ENCODE data around the gene AMN.

AMN gene

GRCh38 chr14:102898776-102899515 is 23.5 kb upstream of the AMN start:
- no peak for DNase-seq (ENCODE audit: low spot score)

GRCh38 chr14:102899516-102899900 is 23.0 kb upstream of the AMN start:
- DNase-seq (ENCODE audit: low spot score): no peak

DNA sequence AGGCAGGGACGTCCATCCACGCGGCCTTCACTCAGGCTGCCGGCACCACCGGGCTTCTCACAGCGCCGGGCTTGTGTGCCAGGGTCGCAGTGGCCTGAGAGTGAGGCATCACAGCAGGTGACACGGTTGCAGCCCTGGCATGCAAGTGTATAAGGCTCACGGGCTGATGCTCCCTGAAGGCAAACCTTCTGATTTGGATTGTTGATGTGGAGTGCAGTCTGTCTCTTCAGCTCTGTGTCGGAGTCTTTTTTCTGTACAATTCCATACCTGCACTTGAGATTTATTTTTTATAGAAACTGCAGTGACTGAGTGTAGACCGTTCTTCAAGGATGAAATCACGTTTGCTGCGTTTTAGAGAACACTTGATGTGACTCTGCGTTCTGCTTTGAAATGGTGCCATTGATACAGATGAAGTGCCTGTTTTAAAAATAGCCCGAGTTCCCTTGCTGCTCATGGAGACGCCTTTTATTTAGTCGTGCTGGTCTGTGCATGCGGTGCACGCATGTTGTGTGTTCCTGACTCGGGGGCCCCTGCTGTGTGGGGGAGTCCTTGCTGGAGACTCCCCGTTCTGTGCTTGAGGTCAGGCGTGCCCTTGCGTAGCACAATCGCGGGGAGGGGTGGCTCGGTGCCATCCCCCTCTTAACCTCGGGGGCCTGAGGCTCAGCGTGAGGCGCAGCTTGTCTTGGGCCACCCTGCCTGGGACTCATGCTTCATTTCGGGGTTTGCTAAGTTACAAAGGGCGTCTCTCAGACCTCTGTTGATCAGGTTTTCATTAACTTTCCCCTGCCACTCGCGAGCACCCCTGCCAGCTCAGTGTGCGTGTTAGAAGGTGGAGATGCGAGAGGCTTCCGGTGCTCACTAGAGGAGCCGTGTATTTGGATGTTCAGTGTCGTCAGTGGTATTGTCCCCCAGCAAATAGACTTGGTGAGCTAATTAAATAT is 21.6 kb upstream of the AMN start:
- no peak for DNase-seq (ENCODE audit: low spot score)

DNA sequence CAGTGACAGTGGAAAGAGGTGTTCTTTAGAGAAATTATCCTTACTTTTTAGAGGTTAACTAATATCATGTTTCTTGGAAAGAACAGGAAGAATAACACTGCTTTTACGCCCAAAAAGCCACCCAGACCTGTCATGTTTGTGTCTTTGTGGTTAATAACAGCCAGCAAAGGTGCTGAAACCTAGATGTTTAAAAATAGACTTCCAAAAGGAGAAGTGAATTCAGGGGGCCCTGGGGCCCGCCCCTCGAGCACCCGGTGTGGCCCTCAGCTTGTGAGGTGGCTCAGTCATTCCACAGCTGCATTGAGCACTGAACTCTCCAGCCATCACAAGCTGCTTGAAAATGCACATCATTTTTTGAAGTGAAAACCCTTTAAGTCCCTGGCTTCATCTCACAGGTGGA is 20.8 kb upstream of the AMN start:
- DNase-seq (ENCODE audit: low spot score): no peak

DNA sequence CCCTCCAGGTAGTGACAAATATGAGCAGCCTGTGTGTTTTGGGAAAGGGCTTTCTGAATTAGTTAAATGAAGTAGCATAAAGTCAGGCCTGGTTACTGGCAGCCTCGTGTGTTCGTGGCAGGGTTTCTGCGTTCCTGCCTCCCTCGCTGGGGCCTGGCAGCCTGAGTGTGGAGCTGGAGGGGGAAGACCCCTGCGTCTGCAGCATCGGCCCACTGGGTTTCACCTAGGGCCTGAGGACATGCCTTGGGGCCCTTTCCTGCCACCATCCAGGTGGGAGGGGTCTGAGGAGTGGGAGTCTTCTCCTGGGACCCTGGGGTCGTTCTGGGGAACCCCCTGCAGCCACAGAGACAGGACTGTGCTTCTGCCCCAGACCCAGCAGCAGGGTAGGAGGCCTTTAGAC is 20.4 kb upstream of the AMN start:
- no peak for DNase-seq (ENCODE audit: low spot score)

GRCh38 chr14:102902523-102903247 is 19.8 kb upstream of the AMN start:
- no peak for DNase-seq (ENCODE audit: low spot score)

GRCh38 chr14:102903248-102903888 is 19.1 kb upstream of the AMN start:
- no peak for DNase-seq (ENCODE audit: low spot score)

- DNase-seq (ENCODE audit: low spot score): no peak
Observed at GRCh38 chr14:102903889-102904512, 18.5 kb upstream of the AMN start.

GRCh38 chr14:102905116-102906108 is 17.1 kb upstream of the AMN start:
- no peak for DNase-seq (ENCODE audit: low spot score)

- no peak for DNase-seq (ENCODE audit: low spot score)
Observed at GRCh38 chr14:102906616-102907302, 15.7 kb upstream of the AMN start.

DNA sequence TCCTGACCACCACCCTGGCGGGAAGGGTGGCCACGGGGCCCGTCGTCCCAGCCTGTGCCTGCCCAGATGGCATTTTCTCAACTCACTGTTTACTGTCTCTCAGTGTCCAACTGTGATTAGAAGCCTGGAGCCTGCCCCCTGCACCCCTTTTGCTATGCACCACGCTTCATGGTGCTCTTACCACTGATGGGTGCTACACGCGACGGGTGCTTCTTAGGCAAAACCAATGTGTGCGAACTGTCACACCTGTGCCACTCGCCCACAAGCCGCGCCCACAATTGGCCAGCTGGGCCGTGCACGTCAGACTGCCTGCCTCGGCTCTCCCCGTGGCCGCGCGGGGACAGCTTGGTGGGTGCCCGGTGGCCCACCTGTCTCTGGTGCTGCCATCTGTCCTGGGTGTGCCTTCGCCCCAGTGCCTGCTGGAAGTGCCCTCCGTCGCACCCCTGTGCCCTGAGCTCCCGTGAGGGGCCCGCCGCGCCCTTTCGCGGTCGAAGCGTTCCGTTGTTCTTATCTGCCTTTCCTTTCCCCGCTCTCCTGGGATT is 15.1 kb upstream of the AMN start:
- DNase-seq (ENCODE audit: low spot score): no peak

- no peak for DNase-seq (ENCODE audit: low spot score)
Observed at GRCh38 chr14:102907980-102908730, 14.3 kb upstream of the AMN start.

- DNase-seq (ENCODE audit: low spot score): no peak
Observed at GRCh38 chr14:102908766-102909455, 13.6 kb upstream of the AMN start.

DNA sequence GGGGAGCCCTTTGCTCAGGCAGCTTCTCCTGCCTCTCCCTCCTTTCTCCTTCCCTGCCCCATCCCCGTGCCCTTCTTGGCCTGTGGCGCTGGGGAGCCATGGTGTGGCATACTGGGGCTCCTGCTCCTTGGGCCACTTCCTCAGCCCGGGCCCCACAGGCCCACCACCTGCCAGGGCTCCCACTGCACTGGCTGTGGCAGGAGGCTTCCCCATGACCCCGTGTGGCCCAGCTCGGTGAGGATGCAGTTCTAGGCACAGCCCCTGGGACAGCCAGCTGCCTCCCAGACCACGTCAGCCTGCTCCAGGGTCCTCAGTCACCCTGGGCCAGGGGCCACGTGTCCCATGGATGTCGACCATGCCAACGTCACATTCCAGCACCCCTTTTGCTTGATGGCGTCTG is 13.0 kb upstream of the AMN start:
- DNase-seq (ENCODE audit: low spot score): no peak

DNA sequence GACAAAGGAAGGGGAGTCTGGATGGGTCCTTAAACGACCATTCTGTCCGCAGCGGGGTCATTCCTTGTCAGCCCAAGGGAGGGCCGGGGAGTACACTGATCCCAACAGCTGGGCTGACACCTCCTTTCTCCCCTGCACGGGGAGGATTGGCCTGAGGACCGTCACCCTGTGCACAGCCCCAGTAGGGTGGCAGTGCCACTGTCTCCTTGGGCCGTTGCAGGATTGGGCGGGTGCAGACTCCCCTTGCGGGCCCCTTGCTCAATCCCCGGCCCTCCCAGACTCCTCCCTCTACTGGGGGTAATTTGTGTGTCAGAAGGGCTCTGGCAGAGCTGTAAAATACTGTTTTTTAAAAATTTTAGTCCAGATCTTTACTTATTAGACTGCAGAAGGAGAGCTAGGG is 12.6 kb upstream of the AMN start:
- no peak for DNase-seq (ENCODE audit: low spot score)

- no peak for DNase-seq (ENCODE audit: low spot score)
Observed at GRCh38 chr14:102910442-102910841, 12.0 kb upstream of the AMN start.

DNA sequence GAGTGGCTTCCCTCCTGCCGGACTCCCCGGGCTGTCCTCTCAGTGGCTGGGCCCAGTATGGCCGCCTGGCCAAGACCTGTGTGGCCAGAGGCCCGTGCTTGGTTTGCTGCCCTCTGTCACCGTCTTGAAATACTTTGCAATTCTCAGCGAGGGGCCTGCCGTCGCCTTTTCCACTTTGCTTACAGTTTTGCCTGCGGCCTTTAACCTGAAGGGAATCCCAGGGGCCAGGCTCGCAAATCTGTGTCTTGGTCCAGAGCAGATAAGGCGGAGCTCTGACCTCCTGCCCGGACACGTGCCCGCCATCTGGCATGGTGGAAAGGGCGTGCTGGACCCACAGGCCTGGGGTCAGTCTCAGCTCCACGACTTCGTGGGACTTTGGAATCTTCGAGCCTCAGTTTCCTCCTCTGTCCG is 10.9 kb upstream of the AMN start:
- DNase-seq (ENCODE audit: low spot score): no peak
